ENCODE data around the gene ARCN1. TPM values are rescaled to one million over a fixed set of nuclear protein-coding genes. Genes with fewer than 3 reads are reported as not detected.

Gene ARCN1
- total and polyA plus RNA-seq, 2 of the 4 experiments (the other 2 are of a cell fraction), result 148 to 212 TPM

GRCh38 chr11:118639899-118640298 lies 67.7 kb downstream of the ARCN1 start:
- Histone ChIP-seq H3K9me3 (ENCODE audit: control insufficient read depth, insufficient read depth, low read length) (no peaks in the 10 kb centered on the region), H3K9ac (ENCODE audit: low read depth, low read length) (no peak overlapping the region), H3K4me2 (ENCODE audit: low read depth, low read length) (no peak overlapping the region), H4K5ac (ENCODE audit: low read depth, low read length) (no peak overlapping the region), H3K4ac (ENCODE audit: low read depth, low read length) (no peak overlapping the region), H3K36me3 (ENCODE audit: control insufficient read depth, insufficient read depth, low read length) (peaks cover 91% of the 10 kb centered on the region), H3K9me1 (ENCODE audit: insufficient read depth, low read length) (peaks cover 6% of the 10 kb centered on the region; the same call in 1 of the 2 replicates), H2BK5ac (ENCODE audit: low read depth, low read length, poor library complexity, severe bottlenecking) (no peak overlapping the region), H3K23ac (ENCODE audit: low read depth, low read length) (no peak overlapping the region), H4K8ac (ENCODE audit: low read depth in 2 of 2, low read length in 2 of 2) (no peak overlapping the region), H2BK120ac (ENCODE audit: low read depth, low read length) (no peak overlapping the region), H3K14ac (replicated peaks; ENCODE audit: low read depth, low read length) (no peak overlapping the region), H2AK9ac (replicated peaks; ENCODE audit: low read depth, low read length, poor library complexity) (no peak overlapping the region), H3K4me3 (ENCODE audit: insufficient read depth, low read depth, low read length) (no peak overlapping the region), H3K79me1 (ENCODE audit: low read depth in 1 of 2, low read length in 2 of 2) (peaks cover 37 to 95% of the 10 kb centered on the region in 2 experiments), H3K27me3 (ENCODE audit: control insufficient read depth, insufficient read depth, low read length) (no peaks in the 10 kb centered on the region), H3K56ac (ENCODE audit: extremely low read depth, insufficient read depth, low read length) (no peak overlapping the region), H2BK15ac (ENCODE audit: low read depth, low read length) (no peak overlapping the region), H4K91ac (ENCODE audit: insufficient read depth, low read depth, low read length) (no peak overlapping the region), H3K4me1 (ENCODE audit: control insufficient read depth, insufficient read depth, low read length) (no peaks in the 10 kb centered on the region), H4K20me1 (ENCODE audit: insufficient read depth, low read length) (peaks cover 46% of the 10 kb centered on the region), H2AFZ (replicated peaks; ENCODE audit: low read length, poor library complexity) (no peak overlapping the region), H2BK20ac (ENCODE audit: low read depth, low read length) (no peak overlapping the region), H3K18ac (ENCODE audit: low read depth, low read length) (no peak overlapping the region), H2AK5ac (ENCODE audit: low read depth, low read length) (no peak overlapping the region), H3K27ac (ENCODE audit: insufficient read depth, low read length) (no peak overlapping the region)
- ChIA-PET CTCF (no interaction called here), POLR2A (ENCODE audit: unreplicated experiment) (no interaction called here)
- TF ChIP-seq CTCF (conservative IDR thresholded peaks at IDR 0.05; ENCODE audit: low read depth, low read length) (no peak), SMC3 (IDR thresholded peaks at IDR 0.05; ENCODE audit: low read depth, low read length) (no peak), CHD1 (IDR thresholded peaks at IDR 0.05; ENCODE audit: low read depth, low read length) (no peak), RAD21 (IDR thresholded peaks at IDR 0.05; ENCODE audit: low read length) (no peak), MAZ (IDR thresholded peaks at IDR 0.05; ENCODE audit: borderline replicate concordance, low read depth, low read length) (no peak)
- in situ Hi-C loops (cut with MboI; ENCODE audit: low sequenced_read_pairs), result no loop called here
- dilution Hi-C loops (cut with HindIII; ENCODE audit: low sequenced_read_pairs, unreplicated experiment), result no loop called here
- intact Hi-C loops (cut with micrococcal nuclease), result no loop called here
- ATAC-seq (ENCODE audit: low read depth) (no peak), DNase-seq (no peak)
- BruUV-seq (replicated peaks), result no TSS peak
- no CpG with 5 or more reads among the region's 4 CpGs for WGBS, 2 experiments (ENCODE audit: extremely low coverage in 2 of 2, insufficient read length in 1 of 2)

All from IMR-90 (cell line).